CD4-positive, alpha-beta T cell treated with Interleukin-15 for 1 hour (primary cell): ENCODE measurements around the gene MYO7A.
"Not testable (repeated sequence)": the region's sequence is repeated elsewhere in the genome, so short reads cannot be mapped to it uniquely, and the experiment has no call there.

ENCODE experiments used
- DNase-seq: peaks from one replicate; pipeline ENCODE4 v3.0.0-alpha.2; 2020

Gene MYO7A

DNA sequence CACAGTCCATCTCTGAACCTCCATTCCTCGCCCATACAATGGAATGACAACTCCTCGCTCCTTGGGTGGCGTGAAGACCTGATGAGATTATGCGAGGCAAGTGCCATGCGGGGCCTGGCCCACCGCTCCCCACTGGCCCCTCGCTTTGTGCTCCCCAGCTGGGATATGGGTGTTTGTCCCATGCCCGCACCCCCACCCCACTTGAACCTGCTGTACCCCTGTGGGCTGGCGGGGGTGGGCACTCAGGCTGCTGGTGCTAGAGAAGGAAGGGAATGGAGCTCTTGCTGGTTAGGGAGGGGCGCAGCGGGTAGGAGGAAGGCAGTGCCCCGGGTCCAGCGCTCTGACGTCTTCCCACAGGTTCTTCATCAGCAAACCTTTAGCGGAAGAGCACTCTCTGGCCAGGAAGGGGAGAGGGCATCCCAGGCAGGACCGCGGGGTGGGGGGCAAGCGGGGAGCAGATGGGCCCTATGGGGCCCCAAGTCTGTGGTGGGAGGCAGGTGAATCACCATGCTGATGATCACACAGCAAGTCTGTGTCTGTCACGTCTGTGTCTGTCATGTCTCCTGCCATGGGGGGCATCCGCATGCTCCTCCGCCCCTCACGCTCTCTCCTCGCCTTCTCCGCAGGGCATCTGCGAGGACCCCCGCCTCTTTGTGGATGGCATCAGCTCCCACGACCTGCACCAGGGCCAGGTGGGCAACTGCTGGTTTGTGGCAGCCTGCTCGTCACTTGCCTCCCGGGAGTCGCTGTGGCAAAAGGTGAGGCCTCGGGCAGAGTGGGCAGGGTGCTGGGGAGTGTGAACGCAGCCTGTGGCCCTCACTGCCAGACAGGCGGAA, 34.8 kb upstream of the MYO7A start:
- no peak for DNase-seq

GRCh38 chr11:77093987-77094840, 33.8 kb upstream of the MYO7A start:
- no peak for DNase-seq

DNA sequence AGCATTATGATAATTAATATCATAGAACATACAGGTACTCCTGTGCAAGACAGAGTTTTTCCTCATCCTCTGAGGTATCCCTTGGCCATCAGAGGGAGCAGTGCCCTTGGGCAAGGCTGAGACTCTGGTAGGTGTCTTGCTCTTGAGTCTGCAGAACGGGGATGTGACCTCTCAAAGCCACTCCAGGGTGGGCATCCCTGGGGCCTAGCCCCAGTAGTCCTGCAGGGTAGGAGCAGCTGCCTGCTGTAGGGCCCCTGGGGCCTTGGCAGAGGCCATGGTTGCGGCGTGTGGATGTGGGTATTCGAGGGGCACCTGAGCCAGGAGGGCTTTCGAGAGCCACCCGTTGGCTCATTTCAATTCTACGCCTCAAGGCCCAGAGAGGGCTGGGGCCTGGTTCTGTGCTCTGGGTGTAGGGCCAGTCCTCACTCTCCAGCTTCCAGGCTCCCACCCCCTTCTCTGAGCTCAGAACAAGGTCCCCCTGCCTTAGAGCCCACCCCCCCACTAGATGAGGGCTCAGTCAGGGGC, 33.1 kb upstream of the MYO7A start:
- DNase-seq = no peak

DNA sequence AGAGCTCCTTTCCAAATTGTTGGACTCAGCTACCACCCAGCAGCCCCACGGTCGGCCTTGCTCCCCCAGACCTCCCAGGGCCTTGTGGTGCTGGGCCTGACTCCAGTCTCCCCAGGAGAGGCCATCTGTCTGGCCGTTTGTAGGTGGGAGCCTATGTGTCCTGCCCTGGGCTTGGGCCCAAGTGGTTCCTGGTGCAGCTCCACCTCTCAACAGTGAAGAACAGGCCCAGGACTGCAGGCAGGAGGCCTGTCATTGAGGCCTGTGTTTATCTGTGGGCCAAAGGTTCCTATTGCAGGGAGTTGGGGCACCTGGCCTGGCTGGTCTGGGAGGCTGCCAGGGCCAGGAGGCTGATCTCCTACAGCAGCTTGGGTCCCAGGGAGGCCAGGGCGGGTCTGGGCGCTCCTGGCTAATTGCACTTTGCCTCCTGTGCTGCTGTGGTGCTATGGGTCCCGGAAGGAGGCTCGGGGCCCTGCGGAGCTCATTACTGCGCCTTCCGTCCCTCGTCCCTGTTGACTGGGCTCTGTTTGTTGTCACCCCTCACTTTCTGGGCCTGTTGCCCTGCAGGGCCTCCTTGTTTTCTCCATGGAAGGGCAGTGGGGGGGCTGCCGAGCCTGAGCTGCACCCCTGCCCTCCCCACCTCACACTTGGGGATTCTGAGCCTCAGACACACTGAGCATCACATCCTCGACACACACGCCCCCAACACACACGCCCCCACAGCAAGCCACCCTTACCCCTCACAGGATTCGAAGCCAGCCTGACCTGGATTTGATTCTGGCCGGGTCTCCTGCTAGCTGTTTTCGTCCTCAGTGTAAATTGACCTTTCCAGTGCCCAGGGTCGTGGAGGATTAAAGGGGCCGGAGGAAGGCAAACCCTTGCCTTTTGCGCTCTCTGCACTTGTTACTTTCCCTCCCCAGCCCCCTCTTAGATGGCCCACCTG, 32.2 kb upstream of the MYO7A start:
- DNase-seq = no peak

GRCh38 chr11:77096591-77097019, 31.4 kb upstream of the MYO7A start:
- no peak for DNase-seq

- not testable (repeated sequence) for DNase-seq
Observed at GRCh38 chr11:77097180-77097579, 30.9 kb upstream of the MYO7A start.

DNA sequence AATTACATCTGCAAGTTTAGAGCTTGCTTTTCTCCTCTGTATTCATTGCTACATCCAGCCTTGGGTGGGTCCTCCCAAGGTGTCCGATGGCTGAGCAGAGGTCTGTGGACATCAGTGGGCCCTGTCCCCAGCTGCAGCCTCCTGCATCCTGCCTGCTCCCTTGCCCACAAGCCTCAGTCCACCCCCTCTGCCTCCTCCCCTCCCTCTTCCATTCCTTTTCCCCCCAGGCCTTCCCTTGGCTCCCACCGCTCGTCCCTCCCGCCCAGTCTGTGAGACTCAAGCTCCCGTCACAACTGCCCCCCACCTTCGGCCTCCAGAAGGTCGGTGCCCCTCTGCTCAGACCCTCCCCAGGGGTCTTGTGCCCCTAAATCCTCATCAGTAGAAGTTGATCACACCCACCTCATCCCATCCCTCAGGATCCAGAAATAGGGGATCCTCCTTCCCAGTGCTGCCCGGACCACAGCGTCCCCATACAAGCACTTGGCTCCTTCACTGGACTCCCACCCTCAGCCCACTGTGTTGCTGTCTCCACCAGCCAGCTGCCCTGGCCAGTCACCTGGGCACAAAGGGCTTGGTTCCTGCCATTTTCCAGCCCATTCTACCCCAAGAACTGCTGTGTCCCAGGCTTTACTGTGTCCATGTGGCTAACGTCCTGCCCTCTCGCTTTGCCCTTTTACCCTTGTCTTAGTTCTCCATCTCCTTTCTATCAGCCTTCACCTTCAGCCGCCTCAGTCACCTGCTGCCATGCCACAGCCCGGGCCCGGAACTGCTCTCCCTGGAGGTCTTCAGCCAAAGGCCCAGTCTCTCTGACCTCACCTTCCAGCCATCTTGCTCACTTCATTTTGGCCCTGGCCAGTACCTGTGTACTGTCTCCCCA, 27.6 kb upstream of the MYO7A start:
- no peak for DNase-seq

DNA sequence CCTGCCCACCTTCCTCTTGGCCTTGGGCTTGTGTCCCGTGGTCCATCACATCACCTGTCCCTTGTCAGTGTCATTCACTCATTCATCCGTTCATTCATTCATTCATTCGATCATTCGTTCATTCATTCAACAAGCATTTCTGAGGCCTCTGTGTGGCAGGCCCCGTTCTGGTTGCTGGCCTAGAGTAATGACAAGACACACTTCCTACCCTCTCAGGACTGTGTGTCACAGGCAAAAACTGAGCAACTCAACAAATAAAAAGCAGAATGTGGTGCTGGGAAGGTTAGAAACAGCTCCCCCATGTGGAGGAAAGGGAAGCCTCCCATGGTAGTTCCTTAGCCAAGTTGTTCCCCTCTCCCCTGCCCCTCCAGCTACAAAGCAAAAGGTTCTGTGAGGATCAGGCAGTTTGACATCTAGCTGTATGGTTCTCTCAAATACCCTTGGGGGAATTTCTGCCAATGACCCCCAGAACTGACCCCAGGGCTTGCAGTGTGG, 27.0 kb upstream of the MYO7A start:
- no peak for DNase-seq

DNA sequence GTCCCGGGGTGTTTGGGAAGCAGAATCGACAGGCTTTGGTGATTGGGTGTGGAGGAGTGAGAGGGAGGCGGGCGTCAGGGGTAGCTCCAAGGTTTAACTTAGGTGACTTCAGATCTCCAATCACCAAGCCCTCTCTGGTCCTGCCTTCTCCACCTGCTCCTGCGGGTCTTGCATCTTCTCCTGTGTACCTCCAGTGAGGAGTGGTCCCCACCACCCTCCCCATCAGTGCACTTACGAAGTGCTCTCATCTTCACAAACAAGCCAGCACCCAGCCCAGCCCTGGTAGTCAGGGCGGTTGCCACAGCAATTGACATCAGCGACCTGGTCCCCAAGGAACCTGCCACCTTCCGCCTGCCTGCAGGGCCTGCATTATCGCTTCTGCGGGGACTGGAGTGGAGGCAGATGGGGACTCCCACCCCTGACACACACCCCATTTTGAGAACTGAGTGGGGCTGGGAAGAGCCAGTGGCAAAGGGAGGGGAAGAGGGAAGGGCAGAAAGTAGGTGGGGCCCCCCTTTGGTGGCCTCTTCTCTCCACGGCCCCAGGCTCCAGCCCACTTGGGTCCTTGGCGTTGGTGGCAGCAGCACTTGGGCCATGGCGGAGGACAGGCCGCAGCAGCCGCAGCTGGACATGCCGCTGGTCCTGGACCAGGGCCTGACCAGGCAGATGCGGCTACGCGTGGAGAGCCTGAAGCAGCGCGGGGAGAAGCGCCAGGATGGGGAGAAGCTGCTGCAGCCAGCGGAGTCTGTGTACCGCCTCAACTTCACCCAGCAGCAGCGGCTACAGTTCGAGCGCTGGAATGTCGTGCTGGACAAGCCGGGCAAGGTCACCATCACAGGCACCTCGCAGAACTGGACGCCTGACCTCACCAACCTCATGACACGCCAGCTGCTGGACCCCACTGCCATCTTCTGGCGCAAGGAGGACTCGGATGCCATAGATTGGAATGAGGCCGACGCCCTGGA, 25.5 kb upstream of the MYO7A start, which contains the start of gene OMP:
Gene OMP (plus strand): TSS at position 595 of the 965 bp plus-strand sequence. CDS start 0 bp downstream, at position 595.
- DNase-seq = no peak

DNA sequence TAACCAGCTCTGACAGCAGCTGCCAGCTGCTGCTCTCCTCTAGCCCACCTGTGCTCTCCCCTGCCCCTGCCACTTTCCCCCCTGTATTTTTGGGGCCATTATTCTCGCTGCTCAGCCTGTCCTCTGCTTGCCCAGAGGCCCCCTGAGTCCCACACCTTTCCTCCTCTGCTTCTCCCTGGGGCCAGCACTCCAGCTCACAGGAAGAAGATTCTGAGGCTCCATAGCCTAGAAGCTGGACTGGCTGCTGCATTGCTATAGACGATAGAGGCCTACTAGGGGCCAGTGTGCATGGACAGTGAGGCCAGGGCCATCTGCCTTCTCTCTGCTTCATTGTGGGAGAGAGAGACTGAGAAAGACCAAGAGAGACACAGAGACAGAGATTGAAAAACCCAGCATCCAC, 24.7 kb upstream of the MYO7A start:
- no peak for DNase-seq

- no peak for DNase-seq
Observed at GRCh38 chr11:77104727-77105126, 23.3 kb upstream of the MYO7A start.

- DNase-seq = no peak
Observed at GRCh38 chr11:77106321-77106720, 21.7 kb upstream of the MYO7A start.

DNA sequence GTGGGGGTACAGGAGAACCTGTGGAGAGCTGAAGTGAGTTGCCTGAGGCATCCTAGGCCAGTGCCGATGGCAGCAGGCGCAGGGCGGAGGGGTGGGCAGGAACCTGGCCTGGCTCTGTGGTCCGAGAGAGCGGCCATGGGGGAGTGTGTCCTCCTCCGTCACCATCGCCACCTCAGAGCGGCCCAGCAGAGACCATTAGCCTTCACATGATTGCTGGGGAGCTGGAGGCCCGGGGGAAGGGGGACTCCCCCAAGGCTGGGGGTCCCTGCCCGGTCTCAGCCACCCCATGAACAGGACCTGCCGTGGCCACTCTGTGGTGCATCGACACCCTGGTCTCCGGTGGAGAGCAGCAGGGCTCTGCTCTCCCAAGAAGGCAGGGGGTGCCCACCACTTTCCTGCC, 21.3 kb upstream of the MYO7A start:
- no peak for DNase-seq

DNA sequence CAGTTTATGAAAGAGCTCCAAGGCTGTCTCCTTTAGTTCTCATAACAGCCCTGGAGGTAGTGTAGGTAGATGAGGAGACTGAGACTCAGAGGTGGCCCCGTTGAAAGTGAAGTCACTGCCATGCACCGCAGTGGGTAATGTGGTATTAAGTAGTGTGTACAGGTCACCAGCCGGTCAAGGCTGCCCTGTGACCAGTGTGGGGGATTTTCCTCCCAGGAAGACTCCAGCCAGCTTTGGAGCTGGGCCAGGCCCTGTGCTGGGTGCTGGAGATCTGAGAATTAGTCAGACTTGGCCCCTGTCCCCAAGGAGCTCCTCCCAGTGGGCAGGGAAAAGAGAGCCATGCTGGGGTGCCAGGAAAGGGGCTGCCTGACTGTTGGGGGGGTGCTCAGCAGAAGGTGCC, 20.1 kb upstream of the MYO7A start:
- no peak for DNase-seq

DNA sequence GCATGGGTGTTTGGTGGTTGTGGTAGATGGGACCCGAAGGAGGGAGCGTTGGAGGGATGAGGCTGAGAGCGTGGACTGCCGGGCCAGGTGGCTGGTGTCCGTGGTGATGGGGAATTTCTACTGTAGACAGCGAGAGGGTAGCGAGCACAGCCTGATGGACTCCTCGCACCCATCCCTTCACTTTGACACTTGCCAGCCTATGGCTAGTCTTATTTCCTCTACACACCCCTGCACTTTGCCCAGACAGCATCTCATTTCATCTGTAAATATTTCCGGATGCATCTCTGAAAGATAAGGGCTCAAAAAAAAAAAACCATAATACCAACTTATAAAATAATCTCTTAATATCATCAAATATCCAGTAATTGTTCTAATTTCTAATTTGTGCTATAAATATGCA, 19.6 kb upstream of the MYO7A start:
- no peak for DNase-seq

- DNase-seq = no peak
Observed at GRCh38 chr11:77109236-77110019, 18.6 kb upstream of the MYO7A start.

GRCh38 chr11:77110836-77111235, 17.2 kb upstream of the MYO7A start:
- no peak for DNase-seq

DNA sequence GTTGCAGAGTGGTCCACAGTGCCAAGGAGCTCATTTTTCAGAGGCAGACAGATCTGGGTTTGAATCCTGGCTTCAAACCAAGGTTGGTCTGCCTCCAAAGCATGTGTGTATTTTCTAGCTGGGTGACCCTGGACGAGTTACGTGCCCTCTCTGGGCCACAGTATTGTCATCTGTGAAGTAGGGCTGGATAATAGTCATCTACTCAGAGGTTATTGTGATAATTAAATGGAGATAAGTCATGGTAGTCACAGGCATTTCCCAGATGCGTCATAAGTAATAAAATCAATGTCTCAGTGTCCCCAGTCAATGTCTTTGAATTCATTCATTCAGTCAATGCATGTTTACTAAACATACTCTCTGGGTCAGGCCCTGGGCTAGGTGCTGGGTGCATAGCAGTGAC, 16.8 kb upstream of the MYO7A start:
- DNase-seq = no peak

GRCh38 chr11:77111946-77112345, 16.1 kb upstream of the MYO7A start:
- DNase-seq = no peak
